Inferior parietal cortex (tissue), 1 donor: Measurements from ENCODE around the gene PTPRE.
"Not testable (repeated sequence)": the region's sequence is repeated elsewhere in the genome, so short reads cannot be mapped to it uniquely, and the experiment has no call there.

Experiments used
- DNase-seq: peaks from one replicate; pipeline ENCODE4 v3.0.0-alpha.2; 2016; ENCODE audit errors: extremely low spot score

PTPRE gene

DNA sequence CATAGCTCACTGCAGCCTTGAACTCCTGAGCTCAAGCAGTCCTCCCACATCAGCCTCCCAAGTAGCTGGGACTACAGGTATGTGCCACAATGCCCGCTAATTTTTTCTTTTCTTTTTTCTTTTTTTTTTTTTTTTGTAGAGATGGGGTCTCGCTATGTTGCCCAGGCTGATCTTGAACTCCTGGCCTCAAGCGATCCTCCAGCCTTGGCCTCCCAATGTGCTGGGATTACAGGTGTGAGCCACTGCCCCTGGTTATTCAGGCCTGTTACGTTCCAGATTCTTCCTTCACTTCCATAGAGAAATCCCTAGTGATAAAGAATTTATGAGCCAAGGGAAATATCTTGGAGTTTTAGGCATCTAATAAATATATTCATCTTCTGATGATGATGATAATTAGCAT lies 187.7 kb downstream of the PTPRE start:
- DNase-seq, result not testable (repeated sequence)

DNA sequence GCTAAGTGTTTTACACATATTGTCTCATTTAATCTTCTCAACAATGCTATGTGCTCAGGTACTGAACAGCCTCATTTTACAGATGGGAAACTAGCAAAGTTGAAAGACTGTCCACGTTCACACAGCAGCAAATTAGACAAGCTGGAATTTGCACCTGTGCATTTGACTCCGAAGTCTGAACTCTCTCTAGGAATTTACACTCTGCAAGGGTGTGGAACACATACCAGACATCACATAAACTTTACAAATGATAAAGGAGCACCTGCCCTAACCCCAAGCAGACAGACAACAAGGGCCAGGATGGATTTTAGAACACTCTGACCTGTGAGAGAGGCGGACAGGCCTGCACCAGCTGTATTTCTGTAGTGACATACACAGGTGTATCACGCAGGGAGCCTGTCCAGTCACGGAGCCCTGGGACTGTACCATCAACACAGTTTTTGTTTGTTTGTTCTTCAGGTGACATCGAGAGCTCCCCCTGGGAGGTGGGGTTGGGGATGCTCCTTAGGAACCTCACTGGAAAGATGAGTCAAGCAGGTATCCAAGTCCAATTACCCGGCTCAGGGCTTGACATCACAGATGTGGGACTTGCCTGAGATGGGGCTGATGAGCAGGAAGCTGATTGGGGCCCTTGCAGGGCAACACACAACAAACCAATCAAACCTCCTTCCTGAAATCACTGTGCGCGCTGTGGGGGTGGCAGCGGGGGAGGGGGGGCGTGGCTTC lies 188.3 kb downstream of the PTPRE start:
- DNase-seq, result no peak

DNA sequence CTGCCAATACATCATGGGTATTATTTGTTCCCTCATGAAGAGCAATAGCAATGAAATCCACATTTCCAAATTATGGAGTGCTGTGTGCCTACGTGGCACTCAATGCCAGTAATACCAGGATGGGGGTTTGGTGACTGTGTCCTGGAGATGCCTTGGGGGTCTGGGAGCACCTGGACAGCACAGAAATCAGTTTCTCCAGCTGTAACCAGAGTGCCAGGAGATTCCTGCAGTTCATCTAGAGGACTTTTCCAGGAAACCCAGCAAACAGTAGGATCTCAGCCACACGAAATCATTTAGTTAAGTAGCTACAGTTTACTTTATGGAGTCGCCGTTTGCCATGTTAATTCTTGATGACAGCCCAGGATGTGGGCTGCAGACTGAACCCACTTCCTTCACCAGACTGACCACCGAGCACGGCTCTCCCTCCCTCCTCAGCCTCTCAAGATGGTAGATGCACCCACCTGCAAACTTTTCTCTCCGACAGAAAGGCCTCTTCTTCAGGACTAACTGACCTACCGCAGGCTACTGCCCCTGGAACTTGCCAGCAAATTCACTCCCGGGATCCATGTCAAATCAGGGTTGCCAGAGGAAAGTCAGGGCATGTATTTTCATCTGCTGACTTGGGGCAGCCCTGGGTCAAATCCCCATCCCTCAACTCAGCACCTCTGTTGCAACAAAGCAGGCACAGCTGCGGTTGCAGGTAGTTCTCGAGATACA lies 189.0 kb downstream of the PTPRE start:
- DNase-seq, result no peak

DNA sequence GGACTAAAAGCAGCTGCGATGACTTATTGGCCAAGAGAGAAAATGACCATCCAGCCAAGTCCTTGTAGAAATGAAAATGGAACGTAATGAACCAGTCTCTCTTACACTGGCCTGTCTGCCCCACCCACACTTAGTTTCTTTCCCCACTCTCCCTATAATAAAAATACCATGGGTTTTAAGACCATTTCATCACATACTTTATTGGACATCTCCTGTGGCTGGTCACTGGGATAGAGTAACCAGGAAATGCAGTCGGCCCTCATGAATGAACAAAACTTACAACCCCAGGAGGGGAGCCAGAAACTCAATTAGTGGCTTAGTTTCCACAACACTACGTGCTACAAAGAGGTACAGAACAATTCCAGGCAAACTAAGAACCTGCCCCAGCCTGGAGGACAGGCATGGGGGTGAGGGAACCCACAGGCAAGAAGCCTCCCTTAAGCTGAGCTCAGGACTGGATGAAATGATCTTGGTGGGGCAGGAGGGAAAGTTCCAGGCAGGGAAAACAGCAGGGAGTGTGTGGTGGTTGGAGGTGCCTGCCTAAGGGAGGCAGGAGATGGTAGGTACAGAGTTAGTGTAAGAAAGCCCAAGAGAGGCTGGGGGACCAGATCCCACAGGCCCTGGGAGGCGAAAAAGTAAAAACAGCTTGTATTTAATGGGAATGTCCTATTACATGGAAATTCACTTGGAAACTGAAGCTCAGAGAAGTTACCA lies 189.7 kb downstream of the PTPRE start:
- DNase-seq, result no peak

DNA sequence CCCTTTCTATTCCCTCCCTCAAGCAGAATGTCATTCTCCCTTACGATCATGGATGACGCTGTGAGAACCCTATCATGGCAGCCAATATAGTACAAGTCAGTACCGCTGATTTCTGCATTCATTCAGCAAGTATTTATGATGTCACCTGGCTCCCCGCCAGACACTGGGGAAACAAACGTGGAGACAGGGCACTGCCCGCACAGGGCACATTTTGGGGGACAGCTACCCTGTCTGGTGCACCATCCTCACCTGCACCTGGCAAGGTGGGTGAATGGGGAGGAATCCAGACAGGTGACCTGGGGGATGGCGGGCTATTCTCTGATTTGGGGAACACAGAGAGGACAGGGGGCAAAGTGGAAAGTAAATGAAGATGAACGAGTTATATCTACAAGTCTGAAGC lies 190.9 kb downstream of the PTPRE start:
- DNase-seq, result no peak

DNA sequence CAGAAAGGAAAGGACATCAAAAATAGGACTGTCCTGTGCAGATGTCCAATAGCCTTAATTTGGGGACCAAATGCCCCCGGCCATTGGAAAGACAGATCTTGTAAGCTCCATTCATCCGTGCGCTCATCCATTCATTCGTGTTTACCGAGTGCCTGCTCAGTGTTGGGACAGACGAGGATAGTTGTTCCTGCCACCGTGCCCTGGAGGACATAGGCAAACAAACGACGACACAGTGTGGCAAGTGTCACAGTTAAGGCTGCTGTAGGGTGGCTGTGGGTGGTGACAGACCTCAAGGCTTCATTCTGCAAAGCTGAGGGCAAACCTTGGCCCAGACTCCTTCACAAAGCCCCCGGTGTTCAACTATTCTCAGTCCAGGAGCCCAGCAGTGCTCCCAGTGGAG lies 191.7 kb downstream of the PTPRE start:
- no peak for DNase-seq

DNA sequence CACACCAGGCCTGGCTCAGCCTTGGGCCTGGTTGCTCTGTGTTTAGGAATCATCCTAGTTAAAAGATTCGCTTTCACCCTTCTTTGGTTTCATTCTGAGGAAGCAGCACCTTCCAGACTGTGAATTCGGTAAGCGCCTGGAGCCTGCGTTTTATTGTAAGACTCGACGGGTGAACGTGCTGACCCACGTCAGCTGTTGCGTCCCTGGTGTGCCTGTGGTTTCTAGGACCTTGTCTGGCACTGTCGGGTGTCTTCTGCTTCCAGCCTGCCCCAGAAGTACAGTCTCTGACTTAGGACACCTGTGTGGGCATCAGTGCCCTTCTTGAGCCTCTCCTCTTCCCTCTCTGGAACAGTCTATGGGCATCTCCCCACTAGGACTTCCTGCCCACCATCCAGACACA lies 193.0 kb downstream of the PTPRE start:
- DNase-seq, result no peak

DNA sequence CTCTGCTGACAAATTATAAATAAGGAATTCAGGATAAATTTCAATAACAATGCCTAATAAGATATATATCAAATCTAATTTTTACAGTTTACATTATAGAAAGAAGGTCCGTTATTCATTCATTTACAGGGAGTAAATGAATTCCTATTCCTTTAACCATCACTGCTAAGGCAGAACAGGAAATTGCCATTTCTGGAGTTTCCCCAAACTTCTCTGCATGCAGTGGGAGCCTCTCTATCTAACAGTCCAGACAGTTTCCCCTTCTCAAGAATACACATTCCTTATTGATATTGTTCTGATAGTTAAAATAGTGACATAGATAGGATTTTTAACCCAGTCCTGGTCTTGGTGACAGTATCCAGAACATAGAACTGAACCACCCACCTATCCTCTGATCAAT lies 195.0 kb downstream of the PTPRE start:
- no peak for DNase-seq

DNA sequence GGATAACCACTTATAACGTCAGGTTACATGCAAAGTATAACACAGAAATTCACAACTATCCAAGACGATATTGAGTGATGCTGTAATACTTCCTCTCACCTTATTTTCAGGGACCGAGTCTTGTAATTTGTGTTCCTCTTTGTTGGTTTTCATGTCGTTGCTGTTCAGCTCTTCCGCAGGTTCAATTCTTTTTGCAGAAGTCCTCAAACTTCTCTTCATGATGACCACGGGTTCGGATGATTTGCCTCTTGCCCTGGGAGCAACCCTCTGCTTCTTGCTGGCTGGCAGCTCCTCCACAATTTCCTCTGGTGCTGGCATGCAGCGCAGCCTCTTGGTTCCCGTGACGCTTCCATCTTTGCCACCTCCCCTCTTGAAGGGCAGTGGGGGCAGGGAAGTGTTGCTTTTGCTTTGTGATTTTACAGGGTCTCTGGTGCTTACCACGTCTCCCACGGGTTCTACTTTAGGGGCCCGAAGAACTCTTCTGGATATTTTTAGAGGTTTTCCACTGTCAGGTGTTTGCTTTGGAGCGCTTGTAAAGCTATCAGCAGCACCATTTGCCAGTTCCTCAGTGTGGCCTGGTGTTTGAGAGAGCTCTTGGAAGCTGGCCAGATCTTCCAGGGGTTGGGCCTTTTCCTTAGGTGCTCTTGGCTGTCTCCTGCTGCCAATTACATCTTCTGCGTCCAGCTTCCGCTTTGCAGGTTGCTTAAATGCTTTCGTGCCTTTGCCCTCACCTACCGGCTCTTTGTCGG lies 195.8 kb downstream of the PTPRE start:
- DNase-seq, result no peak

DNA sequence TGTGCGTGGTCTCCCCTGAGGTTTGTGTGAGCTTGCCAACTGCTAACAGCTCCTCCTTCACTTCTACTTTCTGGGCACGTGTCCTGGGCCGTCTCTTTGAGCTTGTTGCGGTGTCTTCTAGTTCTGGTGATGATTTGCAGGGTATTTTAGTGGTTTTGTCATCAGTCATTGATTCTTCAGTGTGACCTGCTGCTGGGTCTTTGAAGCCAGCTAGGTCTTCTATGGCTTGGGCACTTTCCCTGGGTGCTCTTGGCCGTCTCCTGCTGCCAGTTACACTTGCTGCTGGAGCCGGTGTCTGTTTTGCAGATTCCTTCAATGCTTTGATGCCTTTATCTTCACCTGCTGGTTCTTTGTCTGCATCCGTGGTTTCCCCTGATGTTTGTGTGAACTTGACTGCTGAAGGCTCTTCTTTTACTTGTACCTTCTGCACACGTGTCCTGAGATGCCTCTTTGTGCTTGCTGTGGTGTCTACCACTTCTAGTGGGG lies 196.4 kb downstream of the PTPRE start:
- DNase-seq, result no peak

DNA sequence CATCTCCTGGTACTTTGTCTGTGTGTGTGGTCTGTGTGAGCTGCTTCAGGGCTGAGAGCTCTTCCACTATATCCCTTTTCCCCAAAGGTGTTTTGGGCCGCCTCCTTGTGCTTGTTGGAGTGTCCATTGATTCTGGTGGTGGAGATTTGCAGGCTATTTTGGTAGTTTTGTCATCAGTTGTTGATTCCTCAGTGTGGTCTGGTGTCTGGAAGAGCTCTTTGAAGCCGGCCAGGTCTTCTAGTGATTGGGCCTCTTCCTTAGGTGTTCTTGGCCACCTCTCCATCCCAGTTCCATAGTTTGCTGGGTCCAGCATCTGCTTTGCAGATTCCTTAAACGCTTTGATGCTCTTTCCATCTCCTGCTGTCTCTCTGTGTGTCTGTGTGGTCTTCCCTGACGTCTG lies 198.5 kb downstream of the PTPRE start:
- no peak for DNase-seq

DNA sequence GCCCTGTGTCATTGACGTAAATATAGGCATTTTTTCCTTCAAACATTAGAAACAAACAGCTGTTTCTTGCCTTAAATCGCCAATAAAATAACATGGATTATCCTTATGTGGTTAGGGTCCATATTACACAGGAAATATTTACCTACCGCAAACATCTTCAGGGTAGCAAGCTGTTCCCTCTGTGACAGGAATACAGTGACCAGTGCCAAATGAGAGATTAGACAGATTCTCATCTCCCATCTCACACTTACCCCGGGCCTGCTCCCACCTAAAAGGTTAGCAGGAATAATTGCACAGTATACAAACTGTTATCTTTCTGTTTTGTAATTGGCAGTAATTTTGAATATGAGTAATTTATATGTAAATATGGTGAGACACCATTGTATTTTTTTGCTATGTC lies 202.8 kb downstream of the PTPRE start:
- DNase-seq, result no peak

DNA sequence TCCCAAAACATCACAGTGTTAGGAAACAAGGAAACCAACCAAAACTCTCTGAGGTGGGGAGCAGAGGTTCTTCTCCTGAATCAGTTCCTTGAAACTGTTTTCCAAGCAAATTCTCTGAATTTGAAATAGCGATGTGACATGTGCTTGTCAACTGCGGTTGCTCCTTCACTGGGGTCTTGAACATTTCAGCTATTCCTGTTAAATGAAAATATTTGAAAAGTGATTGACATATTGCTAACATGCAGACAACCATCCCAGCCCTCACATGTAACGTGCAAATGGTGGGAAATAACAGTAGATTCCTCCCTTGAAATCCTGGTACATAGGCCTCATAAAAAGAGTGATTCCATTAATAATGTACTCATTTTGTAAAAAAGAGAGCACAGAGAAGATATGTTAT lies 203.4 kb downstream of the PTPRE start:
- DNase-seq, result no peak

DNA sequence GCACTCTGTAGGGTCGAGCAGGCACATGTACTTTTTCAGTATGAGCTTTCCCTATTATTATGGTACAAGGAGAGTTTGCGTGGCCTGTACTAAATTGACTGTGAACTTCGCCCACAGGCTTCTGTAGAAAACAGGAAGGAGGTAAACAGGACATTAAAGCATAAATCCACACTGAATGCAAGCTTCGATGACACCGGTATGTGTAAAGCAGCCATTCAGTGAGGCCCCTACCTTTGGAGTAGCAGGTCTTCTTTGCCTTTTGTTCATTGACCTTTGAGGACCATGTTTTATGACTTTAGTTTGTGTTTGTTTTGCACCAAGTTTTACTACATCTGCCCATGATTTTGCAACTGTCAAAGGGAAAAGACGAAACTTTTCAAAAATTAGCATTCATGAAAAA lies 204.8 kb downstream of the PTPRE start:
- no peak for DNase-seq

DNA sequence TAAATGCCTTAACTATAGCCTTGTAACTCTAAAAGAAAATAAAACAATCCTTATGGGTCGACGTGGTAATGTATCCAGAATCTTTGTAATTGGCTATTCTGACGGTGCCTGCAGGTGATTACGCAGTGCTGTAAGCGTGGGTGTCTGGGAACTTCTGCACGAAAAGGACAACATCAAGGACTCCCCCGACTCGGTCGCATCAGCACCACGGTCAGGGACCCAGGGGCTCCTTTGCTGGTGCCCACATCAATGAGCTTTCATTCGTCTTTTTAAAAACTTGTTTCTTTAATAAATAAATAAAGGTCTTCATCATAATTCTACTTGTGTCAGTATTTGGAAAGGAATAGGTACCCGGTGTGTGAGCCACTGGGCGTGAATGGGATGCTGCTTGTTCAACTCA lies 206.1 kb downstream of the PTPRE start:
- DNase-seq, result no peak

DNA sequence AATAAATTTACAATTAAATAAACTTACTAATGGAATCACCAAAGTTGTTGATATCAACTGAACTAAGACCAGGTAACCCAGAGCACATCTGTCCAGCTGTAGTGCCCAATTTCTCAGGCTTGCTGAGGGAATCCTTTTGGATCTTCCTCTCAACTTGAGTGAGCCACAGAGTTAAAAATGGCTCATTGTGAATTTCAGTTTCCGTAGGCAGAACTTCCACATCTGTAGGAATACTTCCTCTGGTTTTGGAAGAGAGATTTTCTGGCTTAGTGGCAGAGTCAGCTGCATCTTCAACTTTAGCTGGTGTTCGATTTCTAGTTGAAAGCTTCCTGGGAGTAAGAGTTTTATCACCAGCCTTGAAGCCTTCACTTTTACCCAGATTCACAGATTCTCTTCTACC lies 208.0 kb downstream of the PTPRE start:
- DNase-seq, result no peak

DNA sequence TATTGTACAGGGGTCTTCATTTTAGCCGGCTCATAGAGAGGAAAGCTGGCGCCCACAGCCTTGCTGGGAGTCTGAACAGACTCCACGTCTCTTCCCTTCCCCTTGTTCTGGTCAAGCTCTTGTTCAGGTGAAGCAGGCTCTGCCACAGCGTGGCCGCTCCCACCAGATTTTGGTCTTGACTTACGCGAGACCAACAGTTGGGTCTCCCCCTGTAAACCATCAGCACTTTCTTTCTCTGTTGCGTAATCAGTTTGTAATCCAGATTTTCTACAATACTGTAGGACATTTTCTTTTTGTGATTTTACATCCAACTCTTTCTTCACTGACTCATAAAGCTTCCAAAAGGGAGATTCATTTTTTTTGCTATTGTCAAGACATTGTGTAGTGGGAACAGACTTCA lies 208.5 kb downstream of the PTPRE start:
- DNase-seq, result no peak

DNA sequence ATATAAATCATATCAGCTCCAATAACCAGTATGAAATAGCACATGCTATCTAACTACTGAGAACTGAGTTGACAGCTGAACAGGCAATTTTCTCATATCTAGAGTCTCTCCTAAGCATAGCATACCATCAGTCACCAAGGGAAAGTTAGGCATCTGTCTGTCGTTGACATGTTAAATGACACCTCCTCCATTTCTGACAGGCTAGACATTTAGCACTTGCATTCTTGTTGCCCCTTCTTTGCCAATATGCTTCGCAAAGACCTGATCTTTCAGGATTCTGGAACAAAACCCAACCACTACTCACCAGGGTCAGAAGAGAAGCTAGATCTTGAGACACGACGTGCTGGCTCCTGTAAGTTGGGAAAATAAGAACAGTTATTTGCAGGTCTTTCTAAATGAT lies 209.3 kb downstream of the PTPRE start:
- no peak for DNase-seq

DNA sequence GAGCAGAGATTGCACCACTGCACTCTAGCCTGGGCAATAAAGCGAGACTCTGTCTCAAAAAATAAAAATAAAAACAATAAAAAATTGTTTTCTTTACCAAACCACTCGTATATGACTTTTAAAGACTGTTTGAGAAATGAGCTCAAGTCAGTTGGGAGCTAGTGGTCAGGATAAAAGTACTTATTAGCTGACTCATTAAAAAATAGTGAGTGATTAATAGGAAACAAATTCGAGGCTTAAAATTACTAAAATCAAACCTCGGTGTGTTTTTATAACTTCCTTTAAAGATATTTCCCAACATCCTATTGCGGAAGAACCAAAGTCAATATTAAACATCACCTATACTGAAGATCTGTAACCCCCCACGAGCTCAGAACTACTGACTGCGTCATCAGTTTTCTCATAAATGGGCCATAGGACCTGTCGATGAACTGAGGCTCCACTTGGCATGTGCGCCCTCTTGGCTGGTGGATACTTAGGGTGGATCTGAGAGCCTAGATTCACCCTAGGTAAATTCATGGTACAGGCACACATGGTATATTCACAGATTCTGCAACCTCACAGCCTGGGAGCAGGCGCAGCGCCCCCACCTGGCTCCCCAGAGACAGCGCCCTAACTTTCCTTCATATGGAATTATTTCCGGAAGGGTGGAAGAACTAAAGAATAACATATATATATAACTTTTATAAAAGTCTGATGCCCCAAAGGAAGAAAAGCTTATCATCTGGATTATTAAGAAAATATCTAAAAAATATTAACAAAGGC lies 210.1 kb downstream of the PTPRE start:
- DNase-seq, result no peak

DNA sequence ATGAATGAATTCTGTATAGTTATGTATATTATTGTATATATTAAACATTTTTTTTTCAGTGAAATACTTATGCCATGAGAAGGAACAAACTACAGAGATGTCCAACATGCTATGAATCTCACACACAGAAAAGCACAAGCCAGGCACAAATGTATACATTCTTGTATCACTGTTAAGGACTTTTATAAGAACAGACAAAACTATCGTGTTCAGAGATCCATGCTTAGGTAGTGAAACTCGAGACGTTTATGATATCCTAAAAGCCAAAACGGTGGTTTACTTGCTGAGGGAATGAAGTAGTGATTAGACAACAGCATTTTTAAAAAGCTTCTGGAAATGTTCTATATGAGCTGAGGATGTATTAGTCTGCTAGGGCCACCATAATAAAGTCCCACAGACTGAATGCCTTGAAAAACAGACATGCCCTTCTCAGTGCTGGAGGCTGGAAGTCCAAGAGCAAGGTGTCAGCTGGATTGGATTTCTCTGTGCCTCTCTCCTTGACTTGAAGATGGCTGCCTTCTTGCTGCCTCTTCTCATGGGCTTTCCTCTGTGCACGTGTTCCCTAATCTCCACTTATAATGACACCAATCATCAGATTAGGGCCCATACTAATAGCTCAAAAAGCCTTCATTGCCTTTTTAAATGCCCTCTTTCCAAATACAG lies 215.0 kb downstream of the PTPRE start:
- DNase-seq, result no peak

DNA sequence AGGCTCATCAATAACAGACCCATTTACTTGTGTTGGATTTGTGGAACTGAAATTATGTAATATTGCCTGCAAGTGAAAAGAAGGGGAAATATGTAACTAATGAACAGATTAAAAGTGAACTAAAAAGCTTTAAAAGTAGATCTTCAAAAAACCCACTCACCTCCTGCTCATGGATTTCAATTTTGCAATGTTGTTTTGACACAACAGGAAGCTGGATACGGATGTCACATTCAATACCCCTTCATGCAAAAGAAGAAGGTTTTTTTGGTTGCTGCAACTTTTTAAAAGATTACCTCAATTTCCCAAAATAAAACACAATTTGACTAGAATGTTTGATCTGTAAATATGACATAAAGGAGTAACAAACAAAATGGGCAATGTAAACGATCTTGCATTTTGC lies 216.0 kb downstream of the PTPRE start:
- no peak for DNase-seq
